HepG2 (cell line): ENCODE data around the gene FAT1. TPM values are rescaled to one million over a fixed set of nuclear protein-coding genes. Genes with fewer than 3 reads are reported as not detected.

Experiments
- ARNT2 ChIP-seq: sonication (generic); formaldehyde crosslinking; IDR thresholded peaks from 2 replicates; pipeline ENCODE4 v1.8.0; 2022; ENCODE audit warnings: mild to moderate bottlenecking, low read depth, missing genetic modification reagents, moderate library complexity
- BCL6 ChIP-seq: IDR thresholded peaks from 2 replicates; pipeline ENCODE4 v1.6.1; 2016; ENCODE audit warnings: missing genetic modification reagents, missing compliant biosample characterization
- NR2F6 ChIP-seq, 2 experiments: IDR thresholded peaks; 2 replicates each; pipeline ENCODE4 v1.6.1; 2016; ENCODE audit warnings: antibody characterized with exemption in 1 of 2, mild to moderate bottlenecking in 1 of 2
- TAF1 ChIP-seq: sonication (generic); formaldehyde crosslinking; IDR thresholded peaks from 2 replicates; pipeline ENCODE4 v1.4.0; 2020; ENCODE audit warnings: missing genetic modification reagents
- ZNF136 ChIP-seq: sonication (generic); formaldehyde crosslinking; IDR thresholded peaks from 2 replicates; pipeline ENCODE4 v1.8.1; 2022; ENCODE audit warnings: low read depth, mild to moderate bottlenecking, moderate library complexity, missing genetic modification reagents
- polyA plus RNA-seq, 8 experiments: library from polyadenylated mRNA; depleted of rRNA in 3 of 8; stranded (reverse) in 7 of 8; unstranded in 1 of 8; fragments of >200 nt; fragmentation: Illumina TruSeq in 4 of 8; extraction: Trizol in 4 of 8; gene quantifications; 2 replicates each; pipeline versions ENCODE4 v1.2.1 to v1.2.3, GENCODE V29; 2011 to 2016; ENCODE audit warnings: low read depth in 4 of 8, missing spikeins in 1 of 8, mixed read lengths in 1 of 8; ENCODE audit not compliant: insufficient read depth in 1 of 8
- total RNA-seq, 5 experiments: library from RNA; depleted of rRNA; stranded (reverse); fragments of >200 nt; fragmentation: Illumina TruSeq; extraction: Trizol; gene quantifications; 2 replicates each; pipeline ENCODE4 v1.2.3, GENCODE V29; 2016; ENCODE audit warnings: low read depth in 1 of 5
- TF ChIP-seq, protein P1 (sequence below): sonication (generic); formaldehyde crosslinking; IDR thresholded peaks from 2 replicates; pipeline ENCODE4 v1.4.0; 2020; ENCODE audit warnings: missing genetic modification reagents
- TF ChIP-seq, protein P2 (sequence below): IDR thresholded peaks from 2 replicates; pipeline ENCODE4 v1.6.1; 2018; ENCODE audit warnings: missing genetic modification reagents
- TF ChIP-seq, protein P3 (sequence below): sonication (generic); formaldehyde crosslinking; IDR thresholded peaks from 2 replicates; pipeline ENCODE4 v1.4.0; 2020; ENCODE audit warnings: mild to moderate bottlenecking, missing genetic modification reagents

The FAT1 gene
- total and polyA plus RNA-seq, 2 of the 13 experiments (the other 11 are each of a cell fraction or from before 2014, with no cell fraction given), result 185 to 216 TPM

DNA sequence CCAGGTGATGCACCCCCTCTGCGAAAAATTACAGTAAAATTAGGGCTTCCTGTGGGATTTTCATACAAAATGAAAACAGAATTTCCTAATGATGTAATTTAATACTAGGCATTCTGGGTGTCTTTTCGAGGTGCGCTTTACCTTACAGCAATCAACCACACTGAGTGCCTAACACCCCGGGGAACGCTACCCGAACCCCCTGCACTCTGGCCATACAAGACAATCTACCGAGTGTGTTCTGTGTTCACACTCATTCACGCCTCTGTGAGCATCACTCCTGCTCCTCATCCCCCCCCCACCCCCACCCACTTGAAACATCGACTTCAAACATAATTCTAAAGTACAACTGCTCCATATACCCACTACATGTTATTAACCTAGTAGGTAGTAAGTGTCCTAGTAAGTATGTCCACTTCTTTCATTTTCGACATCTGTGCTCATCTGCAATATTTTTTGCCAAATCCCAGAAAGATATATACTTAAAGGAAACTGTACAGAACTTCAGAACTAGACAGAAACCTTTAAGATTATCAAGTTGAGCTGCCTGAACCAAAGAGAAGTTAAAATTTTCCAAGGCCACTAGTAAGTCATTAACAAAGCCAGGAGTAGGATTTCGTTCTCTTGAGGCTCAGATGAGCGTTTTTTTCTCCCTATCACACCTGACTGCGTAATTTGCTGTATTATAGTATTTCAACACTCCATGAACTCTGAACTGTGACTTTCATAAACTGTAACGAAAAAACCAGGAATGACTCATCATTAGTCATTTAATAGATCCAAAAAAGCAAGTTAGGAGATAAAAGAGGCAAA is 80.0 kb downstream of the FAT1 start (continued):
- TF ChIP-seq, protein P1, sequence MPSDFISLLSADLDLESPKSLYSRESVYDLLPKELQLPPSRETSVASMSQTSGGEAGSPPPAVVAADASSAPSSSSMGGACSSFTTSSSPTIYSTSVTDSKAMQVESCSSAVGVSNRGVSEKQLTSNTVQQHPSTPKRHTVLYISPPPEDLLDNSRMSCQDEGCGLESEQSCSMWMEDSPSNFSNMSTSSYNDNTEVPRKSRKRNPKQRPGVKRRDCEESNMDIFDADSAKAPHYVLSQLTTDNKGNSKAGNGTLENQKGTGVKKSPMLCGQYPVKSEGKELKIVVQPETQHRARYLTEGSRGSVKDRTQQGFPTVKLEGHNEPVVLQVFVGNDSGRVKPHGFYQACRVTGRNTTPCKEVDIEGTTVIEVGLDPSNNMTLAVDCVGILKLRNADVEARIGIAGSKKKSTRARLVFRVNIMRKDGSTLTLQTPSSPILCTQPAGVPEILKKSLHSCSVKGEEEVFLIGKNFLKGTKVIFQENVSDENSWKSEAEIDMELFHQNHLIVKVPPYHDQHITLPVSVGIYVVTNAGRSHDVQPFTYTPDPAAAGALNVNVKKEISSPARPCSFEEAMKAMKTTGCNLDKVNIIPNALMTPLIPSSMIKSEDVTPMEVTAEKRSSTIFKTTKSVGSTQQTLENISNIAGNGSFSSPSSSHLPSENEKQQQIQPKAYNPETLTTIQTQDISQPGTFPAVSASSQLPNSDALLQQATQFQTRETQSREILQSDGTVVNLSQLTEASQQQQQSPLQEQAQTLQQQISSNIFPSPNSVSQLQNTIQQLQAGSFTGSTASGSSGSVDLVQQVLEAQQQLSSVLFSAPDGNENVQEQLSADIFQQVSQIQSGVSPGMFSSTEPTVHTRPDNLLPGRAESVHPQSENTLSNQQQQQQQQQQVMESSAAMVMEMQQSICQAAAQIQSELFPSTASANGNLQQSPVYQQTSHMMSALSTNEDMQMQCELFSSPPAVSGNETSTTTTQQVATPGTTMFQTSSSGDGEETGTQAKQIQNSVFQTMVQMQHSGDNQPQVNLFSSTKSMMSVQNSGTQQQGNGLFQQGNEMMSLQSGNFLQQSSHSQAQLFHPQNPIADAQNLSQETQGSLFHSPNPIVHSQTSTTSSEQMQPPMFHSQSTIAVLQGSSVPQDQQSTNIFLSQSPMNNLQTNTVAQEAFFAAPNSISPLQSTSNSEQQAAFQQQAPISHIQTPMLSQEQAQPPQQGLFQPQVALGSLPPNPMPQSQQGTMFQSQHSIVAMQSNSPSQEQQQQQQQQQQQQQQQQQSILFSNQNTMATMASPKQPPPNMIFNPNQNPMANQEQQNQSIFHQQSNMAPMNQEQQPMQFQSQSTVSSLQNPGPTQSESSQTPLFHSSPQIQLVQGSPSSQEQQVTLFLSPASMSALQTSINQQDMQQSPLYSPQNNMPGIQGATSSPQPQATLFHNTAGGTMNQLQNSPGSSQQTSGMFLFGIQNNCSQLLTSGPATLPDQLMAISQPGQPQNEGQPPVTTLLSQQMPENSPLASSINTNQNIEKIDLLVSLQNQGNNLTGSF (CRISPR knock-in tag), result no peak
- TF ChIP-seq NR2F6 (IDR thresholded peaks at IDR 0.05) (peak; percentile 46), NR2F6 (CRISPR knock-in tag; IDR thresholded peaks at IDR 0.05) (peak; percentile 31; the same call in 1 of the 2 replicates), ARNT2 (CRISPR knock-in tag) (no peak), BCL6 (peak; percentile 68; the same call in 1 of the 2 replicates), TAF1 (CRISPR knock-in tag) (no peak), ZNF136 (CRISPR knock-in tag) (no peak)
- TF ChIP-seq, protein P2, sequence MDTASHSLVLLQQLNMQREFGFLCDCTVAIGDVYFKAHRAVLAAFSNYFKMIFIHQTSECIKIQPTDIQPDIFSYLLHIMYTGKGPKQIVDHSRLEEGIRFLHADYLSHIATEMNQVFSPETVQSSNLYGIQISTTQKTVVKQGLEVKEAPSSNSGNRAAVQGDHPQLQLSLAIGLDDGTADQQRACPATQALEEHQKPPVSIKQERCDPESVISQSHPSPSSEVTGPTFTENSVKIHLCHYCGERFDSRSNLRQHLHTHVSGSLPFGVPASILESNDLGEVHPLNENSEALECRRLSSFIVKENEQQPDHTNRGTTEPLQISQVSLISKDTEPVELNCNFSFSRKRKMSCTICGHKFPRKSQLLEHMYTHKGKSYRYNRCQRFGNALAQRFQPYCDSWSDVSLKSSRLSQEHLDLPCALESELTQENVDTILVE (CRISPR knock-in tag), result no peak
- TF ChIP-seq, protein P3, sequence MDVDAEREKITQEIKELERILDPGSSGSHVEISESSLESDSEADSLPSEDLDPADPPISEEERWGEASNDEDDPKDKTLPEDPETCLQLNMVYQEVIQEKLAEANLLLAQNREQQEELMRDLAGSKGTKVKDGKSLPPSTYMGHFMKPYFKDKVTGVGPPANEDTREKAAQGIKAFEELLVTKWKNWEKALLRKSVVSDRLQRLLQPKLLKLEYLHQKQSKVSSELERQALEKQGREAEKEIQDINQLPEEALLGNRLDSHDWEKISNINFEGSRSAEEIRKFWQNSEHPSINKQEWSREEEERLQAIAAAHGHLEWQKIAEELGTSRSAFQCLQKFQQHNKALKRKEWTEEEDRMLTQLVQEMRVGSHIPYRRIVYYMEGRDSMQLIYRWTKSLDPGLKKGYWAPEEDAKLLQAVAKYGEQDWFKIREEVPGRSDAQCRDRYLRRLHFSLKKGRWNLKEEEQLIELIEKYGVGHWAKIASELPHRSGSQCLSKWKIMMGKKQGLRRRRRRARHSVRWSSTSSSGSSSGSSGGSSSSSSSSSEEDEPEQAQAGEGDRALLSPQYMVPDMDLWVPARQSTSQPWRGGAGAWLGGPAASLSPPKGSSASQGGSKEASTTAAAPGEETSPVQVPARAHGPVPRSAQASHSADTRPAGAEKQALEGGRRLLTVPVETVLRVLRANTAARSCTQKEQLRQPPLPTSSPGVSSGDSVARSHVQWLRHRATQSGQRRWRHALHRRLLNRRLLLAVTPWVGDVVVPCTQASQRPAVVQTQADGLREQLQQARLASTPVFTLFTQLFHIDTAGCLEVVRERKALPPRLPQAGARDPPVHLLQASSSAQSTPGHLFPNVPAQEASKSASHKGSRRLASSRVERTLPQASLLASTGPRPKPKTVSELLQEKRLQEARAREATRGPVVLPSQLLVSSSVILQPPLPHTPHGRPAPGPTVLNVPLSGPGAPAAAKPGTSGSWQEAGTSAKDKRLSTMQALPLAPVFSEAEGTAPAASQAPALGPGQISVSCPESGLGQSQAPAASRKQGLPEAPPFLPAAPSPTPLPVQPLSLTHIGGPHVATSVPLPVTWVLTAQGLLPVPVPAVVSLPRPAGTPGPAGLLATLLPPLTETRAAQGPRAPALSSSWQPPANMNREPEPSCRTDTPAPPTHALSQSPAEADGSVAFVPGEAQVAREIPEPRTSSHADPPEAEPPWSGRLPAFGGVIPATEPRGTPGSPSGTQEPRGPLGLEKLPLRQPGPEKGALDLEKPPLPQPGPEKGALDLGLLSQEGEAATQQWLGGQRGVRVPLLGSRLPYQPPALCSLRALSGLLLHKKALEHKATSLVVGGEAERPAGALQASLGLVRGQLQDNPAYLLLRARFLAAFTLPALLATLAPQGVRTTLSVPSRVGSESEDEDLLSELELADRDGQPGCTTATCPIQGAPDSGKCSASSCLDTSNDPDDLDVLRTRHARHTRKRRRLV (CRISPR knock-in tag), result no peak
